ENCODE data around the gene MATCAP1. TPM values are rescaled to one million over a fixed set of nuclear protein-coding genes. Genes with fewer than 3 reads are reported as not detected.

MATCAP1 gene
- total and polyA plus RNA-seq, 4 donors: 18.5 to 41.8 (median 26.0) TPM

- H3K9me3 ChIP-seq (ENCODE audit: control insufficient read depth in 4 of 4, insufficient read depth in 3 of 4, low read length in 3 of 4): peaks cover 0 to 2% (median 0%) of the 10 kb centered on the region in 4 donors
- H3K4me3 ChIP-seq: peak overlapping the region; percentile 14
- peaks cover 0 to 78% (median 67%) of the 10 kb centered on the region in 3 donors for H3K27me3 ChIP-seq (ENCODE audit: control insufficient read depth in 3 of 3, insufficient read depth in 3 of 3, low read length in 2 of 3)
- DNase-seq (no peak), ATAC-seq (ENCODE audit: insufficient read depth, low FRiP score) (no peak)
- H3K36me3 ChIP-seq (ENCODE audit: control insufficient read depth in 4 of 4, insufficient read depth in 4 of 4, low read length in 4 of 4): peaks cover 0 to 5% (median 0%) of the 10 kb centered on the region in 4 donors
- no peak overlapping the region for H3K27ac ChIP-seq (ENCODE audit: low read depth in 1 of 2, low read length in 1 of 2)
- H3K9ac ChIP-seq (ENCODE audit: insufficient read depth in 1 of 2, low read length in 2 of 2): no peak overlapping the region
- TF ChIP-seq, protein P1, sequence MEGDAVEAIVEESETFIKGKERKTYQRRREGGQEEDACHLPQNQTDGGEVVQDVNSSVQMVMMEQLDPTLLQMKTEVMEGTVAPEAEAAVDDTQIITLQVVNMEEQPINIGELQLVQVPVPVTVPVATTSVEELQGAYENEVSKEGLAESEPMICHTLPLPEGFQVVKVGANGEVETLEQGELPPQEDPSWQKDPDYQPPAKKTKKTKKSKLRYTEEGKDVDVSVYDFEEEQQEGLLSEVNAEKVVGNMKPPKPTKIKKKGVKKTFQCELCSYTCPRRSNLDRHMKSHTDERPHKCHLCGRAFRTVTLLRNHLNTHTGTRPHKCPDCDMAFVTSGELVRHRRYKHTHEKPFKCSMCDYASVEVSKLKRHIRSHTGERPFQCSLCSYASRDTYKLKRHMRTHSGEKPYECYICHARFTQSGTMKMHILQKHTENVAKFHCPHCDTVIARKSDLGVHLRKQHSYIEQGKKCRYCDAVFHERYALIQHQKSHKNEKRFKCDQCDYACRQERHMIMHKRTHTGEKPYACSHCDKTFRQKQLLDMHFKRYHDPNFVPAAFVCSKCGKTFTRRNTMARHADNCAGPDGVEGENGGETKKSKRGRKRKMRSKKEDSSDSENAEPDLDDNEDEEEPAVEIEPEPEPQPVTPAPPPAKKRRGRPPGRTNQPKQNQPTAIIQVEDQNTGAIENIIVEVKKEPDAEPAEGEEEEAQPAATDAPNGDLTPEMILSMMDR (IDR thresholded peaks at IDR 0.05; ENCODE audit: control extremely low read depth, extremely low read depth): no peak
- peaks cover 0 to 42% (median 12%) of the 10 kb centered on the region in 5 donors for H3K4me1 ChIP-seq (ENCODE audit: control insufficient read depth in 5 of 5, insufficient read depth in 5 of 5, low read length in 5 of 5)
- 52 to 55% methylated on average over 25 of the region's 25 CpGs for WGBS, 2 donors
Observed at GRCh38 chr16:67161595-67162058, 22.1 kb downstream of the MATCAP1 start.

- Histone ChIP-seq H3K27me3 (ENCODE audit: control insufficient read depth in 3 of 3, insufficient read depth in 3 of 3, low read length in 2 of 3) (peaks cover 0 to 68% (median 66%) of the 10 kb centered on the region in 3 donors), H3K9ac (ENCODE audit: insufficient read depth in 1 of 2, low read length in 2 of 2) (no peak overlapping the region), H3K4me1 (ENCODE audit: control insufficient read depth in 5 of 5, insufficient read depth in 5 of 5, low read length in 5 of 5) (peaks cover 0 to 41% (median 12%) of the 10 kb centered on the region in 5 donors), H3K27ac (ENCODE audit: low read depth in 1 of 2, low read length in 1 of 2) (peak overlapping the region; percentile 84 to 90), H3K9me3 (ENCODE audit: control insufficient read depth in 4 of 4, insufficient read depth in 3 of 4, low read length in 3 of 4) (peaks cover 0 to 2% (median 0%) of the 10 kb centered on the region in 4 donors), H3K4me3 (peak overlapping the region; percentile 82), H3K36me3 (ENCODE audit: control insufficient read depth in 4 of 4, insufficient read depth in 4 of 4, low read length in 4 of 4) (peaks cover 0 to 5% (median 0%) of the 10 kb centered on the region in 4 donors)
- TF ChIP-seq, protein P1 (IDR thresholded peaks at IDR 0.05; ENCODE audit: control extremely low read depth, extremely low read depth): no peak
- peak; percentile 2 for ATAC-seq (ENCODE audit: insufficient read depth, low FRiP score)
- DNase-seq: no peak
- 6 to 7% methylated on average over 34 of the region's 34 CpGs for WGBS, 2 donors
Observed at GRCh38 chr16:67158637-67159600, 24.8 kb downstream of the MATCAP1 start.

DNA sequence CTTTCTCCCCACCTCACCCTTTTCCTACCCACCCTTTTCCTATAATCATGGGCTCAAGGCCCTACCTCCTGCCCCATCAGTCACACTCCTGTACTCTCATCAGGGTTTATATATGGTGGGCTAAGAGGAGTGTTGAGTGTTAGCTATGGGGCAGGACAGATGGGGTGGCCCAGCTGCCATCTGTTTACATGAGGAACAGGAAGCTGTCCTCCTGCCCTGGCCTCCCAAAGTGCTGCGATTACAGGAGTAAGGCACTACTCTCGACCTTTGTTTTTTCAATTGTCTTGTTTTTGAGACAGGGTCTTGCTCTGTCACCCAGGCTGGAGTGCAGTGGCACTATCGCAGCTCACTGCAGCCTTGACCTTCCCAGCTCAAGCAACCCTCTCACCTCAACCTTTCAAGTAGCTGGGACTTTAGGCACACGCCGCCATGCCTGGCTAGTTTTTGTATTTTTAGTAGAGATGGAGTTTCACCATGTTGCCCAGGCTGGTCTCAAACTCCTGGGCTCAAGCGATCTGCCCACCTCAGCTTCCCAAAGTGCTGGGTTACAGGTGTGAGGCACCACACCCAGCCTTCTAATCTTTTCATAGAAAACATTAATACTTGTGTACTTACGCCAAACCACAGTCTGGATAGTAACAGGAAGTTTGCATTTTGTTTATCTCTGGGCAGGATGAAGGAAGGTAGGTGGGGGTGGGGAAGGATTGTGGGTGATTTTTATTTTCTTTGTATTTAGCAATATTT is 25.7 kb downstream of the MATCAP1 start:
- Histone ChIP-seq H3K4me3 (no peak overlapping the region), H3K27me3 (ENCODE audit: control insufficient read depth in 3 of 3, insufficient read depth in 3 of 3, low read length in 2 of 3) (peaks cover 0 to 67% (median 61%) of the 10 kb centered on the region in 3 donors), H3K9ac (ENCODE audit: insufficient read depth in 1 of 2, low read length in 2 of 2) (no peak overlapping the region), H3K4me1 (ENCODE audit: control insufficient read depth in 5 of 5, insufficient read depth in 5 of 5, low read length in 5 of 5) (peaks cover 0 to 32% (median 5%) of the 10 kb centered on the region in 5 donors), H3K36me3 (ENCODE audit: control insufficient read depth in 4 of 4, insufficient read depth in 4 of 4, low read length in 4 of 4) (peaks cover 0 to 2% (median 0%) of the 10 kb centered on the region in 4 donors), H3K27ac (ENCODE audit: low read depth in 1 of 2, low read length in 1 of 2) (no peak overlapping the region), H3K9me3 (ENCODE audit: control insufficient read depth in 4 of 4, insufficient read depth in 3 of 4, low read length in 3 of 4) (peaks cover 0 to 2% (median 0%) of the 10 kb centered on the region in 4 donors)
- no peak for ATAC-seq (ENCODE audit: insufficient read depth, low FRiP score)
- no peak for DNase-seq
- WGBS, 2 donors: 73 to 76% methylated on average over 7 of the region's 7 CpGs
- TF ChIP-seq, protein P1 (IDR thresholded peaks at IDR 0.05; ENCODE audit: control extremely low read depth, extremely low read depth): no peak
